NCI-H146 treated with DMSO at 0.1 percent for 48 hours (cell line): ENCODE results near the gene CPHXL.

ENCODE experiments used
- DNase-seq: peaks from one replicate; lab custom pipeline; 2025; ENCODE audit not compliant: unreplicated experiment; lab: John Stamatoyannopoulos, UW

Gene CPHXL

DNA sequence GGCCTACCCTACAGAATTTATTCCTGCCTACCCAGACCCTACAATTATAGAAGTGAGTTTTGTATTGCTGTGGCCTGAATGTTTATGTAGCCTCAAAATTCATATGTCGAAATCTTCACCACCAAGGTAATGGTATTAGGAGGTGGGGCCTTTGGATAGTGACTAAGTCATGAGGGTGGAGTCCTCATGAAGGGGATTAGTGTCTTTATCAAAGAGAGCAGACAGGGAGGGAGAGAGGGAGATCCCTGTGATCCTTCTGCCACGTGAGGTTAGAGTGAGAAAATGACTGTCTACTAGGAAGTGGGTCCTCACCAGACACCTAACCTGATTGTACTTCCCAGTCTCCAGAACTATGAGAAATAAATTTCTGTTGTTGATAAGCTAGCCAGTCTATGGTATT lies 24.0 kb downstream of the CPHXL start:
- DNase-seq, result no peak

DNA sequence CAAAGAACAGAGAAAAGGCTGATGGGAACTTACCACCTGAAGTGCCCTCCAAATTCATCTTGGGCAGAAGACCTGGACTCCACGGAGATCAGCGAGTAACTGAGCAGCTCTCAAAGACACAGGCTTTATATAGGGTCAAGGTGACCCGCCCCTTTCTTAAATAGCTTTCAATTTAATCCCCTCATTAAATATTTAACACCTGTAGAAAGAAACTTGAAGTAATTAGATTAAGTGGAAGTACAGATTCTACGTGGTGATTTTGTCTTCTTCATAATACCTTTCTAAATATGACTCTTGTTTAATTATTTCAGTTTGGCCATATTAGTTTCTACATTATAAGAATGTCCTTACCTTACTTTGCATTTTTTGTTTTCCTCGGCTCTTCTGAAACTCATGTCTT lies 24.9 kb downstream of the CPHXL start, which contains the start of gene DUXB:
Gene DUXB (minus strand): TSS at position 101 of the 400 bp plus-strand sequence. CDS start 43 bp downstream, at position 58.
- no peak for DNase-seq

DNA sequence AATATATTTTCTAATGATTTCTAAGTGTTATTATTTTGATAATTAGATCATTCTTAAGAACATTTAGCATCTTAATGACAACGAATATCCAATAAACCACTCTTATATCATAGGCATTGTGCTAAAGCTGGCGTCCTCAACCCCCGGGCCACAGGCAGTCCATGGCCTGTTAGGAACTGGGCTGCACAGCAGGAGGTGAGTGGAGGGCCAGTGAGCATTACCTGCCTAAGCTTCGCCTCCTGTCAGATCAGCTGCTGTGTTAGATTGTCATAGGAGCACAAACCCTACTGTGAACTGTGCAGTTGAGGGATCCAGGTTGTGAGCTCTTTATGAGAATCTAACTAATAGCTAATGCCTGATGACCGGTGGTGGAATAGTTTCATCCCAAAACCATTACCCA lies 28.7 kb downstream of the CPHXL start:
- DNase-seq, result no peak

DNA sequence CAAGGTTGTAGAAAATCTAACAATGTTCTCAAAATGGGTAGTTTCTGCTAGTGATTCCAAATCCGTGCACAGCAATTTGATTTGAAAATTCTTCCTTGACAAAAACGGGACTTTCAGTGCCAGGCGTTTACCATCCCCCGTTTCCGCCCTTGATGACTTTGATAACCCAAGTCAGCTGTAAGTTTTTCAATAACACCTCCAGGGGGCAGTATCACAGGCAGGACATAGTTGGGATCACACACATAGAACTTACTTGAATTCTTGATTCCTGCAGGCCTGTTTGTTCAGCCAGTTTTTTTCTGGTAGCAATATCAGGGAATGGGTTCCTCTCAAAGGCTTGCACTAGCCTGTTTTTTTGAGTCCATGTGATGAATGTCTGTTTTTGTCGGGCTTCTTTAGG lies 30.6 kb downstream of the CPHXL start:
- no peak for DNase-seq

GRCh38 chr16:75687361-75687760 lies 38.9 kb downstream of the CPHXL start:
- no peak for DNase-seq

DNA sequence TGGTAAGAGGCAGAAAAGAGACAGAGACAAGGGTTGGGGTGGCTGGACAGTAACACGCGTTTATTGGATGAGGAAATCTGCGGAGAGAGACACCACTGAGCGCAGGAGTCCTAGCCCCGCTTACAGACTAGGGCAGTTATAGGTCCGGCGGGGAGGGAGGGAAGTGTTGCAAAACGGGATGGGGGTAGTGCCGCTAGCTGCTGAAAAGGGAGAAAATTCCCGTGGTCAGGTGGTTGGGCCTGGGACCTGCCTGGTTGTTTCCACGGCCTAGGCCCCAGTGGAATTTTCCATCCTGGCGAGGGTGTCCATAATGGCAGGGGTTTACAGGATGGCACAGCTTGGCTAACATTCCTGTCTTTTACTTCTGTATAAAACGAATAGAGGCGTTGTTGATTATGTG lies 44.0 kb downstream of the CPHXL start:
- no peak for DNase-seq

DNA sequence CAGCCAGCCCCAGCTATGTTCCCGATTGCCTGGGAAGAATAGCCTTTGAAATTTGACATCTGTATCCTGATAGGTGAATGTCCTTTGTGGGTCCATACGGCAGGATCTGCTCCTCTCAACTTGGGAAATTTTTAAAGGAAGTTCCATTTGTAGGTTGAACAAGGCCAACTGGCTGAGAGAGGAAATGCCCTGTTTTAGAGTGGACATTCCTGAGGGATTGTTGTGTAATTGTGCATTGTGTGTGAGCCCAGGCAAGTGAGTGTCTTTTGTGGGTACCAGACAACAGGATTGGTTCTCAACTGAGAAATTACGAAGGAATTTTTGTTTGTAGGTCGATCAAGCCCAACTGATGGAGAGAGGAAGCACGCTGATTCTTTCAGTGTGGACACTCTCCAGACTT lies 46.9 kb downstream of the CPHXL start:
- no peak for DNase-seq

DNA sequence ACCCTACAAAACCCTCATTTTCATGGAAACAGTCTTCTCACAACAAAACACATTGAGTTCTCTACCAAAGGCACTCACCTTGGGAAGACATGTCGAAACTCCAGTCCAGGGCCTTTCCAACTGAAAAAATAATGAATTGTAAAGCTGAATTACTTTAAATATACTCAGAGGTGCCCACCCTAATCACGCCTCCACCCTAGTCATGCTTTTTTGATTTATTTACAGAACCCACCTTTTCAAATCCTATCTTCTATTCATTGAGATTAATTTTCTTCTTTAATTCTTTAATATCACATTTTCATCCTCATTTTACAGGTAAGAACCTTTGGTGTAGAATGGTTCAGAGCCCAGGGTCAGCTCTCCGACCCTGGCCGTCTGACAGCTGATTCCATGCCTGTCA lies 49.4 kb downstream of the CPHXL start, which contains the start of gene CPHXL2:
Gene CPHXL2 (minus strand): TSS at position 101 of the 400 bp plus-strand sequence. CDS start 10 bp downstream, at position 91.
- no peak for DNase-seq

GRCh38 chr16:75667503-75667902 lies 58.8 kb downstream of the CPHXL start:
- DNase-seq, result no peak
